NCI-H146 treated with DMSO at 0.1 percent for 48 hours (cell line): ENCODE results near the gene DHRS13.
A peak's percentile ranks its signal among the peaks of the same experiment; 100 is the strongest.
"Not testable (repeated sequence)": the region's sequence is repeated elsewhere in the genome, so short reads cannot be mapped to it uniquely, and the experiment has no call there.

ENCODE experiments used
- DNase-seq: peaks from one replicate; lab custom pipeline; 2025; ENCODE audit not compliant: unreplicated experiment; lab: John Stamatoyannopoulos, UW

Gene DHRS13

DNA sequence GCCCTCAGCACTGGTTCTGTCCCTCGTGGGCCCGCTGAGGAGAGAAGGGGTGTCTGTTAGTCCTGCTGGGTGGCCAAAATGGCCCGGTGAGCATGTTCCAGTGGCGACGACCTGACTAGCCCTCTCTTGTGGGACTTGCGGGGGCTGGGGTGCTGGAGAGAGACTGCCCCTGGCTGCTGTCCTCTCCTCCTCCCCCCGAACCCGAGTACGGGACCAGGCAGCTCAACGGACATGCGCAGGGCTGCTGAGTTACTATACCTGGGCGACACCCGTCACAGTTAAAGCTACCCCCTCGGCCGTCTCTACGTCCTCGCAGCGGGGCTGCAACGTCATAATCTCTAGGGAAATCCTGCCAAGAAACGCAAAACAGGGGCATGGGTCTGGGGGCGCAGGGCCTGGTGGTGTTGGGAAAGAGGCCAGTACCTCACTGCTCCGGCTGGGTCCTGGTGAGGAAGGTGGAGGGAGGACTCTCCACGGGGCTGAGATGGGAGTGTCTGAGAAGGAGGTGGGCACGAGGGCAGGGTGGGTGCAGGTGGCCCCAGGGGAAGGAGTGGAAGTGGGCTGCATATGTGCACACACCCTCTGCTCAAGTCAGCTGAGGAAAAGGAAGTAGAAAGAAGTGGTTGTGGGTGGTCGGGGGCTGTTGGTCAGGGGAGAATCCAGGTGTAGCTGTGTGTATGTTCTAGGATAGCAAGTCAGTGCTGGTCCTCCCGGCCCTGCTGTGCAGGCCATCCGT is 18.7 kb downstream of the DHRS13 start:
- no peak for DNase-seq

DNA sequence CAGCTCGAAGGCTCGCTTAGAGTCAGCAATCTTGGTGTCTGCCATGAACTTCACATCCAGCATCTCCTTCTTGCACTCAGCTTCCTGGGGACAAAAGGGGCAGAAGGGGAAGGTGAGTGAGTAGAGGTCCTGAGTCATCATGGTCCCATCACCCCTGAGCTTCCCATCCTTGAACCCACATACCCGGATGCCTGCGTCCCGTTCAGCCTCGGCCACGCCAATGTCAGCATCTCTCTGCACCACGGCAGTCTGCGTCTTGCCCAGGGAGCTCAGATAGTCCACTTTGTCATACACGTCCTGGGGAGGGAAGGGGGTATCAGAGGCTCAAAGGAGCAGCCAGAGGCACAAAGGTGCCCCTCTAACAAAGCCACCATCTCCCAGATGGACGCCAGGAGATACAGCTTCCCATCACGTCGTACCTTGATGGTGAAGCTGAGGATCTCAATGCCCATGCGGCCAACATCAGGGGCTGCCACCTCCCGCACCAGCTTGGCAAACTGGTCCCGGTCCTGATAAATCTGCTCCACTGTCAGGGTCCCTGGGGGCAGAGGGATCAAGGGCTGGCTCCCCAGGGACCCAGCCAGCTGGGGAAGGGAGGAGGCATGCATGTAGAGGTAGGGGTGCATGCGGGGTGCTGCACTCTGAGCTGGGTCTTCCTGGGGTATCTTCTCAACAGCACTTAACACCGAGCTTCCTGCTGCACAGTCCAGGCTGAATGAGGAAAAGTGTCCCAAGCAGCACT is 20.6 kb downstream of the DHRS13 start:
- no peak for DNase-seq

DNA sequence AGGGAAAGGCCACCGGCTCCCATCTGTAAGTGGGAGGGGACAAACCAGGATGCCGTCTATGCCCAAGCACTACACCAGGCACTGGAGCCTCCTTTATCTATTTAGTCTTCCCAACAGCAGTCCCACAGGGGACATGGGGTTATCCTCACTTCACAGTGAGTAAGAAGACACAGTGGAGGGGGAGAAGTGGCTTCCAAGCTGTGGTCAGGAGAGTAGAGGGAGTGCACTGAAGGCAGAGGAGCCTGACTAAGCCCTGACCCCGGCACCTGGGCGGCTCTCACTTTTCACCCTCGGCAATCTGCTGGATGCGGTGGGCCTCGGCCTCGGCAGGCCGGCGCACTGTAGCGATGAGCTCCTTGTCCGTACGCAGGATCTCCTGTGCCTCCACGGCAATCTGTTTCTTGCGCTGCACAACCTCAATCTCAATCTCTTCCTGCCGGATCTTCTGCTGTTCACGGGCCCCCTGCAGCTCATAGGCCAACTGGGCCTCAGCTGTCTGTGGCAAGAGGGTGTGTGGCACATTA is 21.3 kb downstream of the DHRS13 start:
- no peak for DNase-seq

DNA sequence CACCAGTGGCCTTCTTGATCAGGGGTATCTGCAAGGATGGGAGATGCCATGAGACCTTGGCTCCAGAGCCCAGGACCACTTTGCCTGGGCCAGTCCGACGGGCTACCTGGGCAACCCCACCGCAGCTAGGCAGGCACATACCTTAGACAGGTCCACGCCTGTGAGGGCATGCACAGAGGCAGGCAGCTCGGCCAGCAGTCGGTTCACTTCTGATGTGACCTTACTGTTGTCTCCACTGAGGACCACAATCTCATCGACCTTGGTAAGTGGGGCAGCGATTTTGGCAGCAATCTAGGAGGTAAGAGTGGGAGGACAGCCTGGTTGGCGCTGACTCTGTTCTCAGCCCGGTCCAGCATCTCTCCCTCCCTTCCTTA is 22.3 kb downstream of the DHRS13 start:
- no peak for DNase-seq

DNA sequence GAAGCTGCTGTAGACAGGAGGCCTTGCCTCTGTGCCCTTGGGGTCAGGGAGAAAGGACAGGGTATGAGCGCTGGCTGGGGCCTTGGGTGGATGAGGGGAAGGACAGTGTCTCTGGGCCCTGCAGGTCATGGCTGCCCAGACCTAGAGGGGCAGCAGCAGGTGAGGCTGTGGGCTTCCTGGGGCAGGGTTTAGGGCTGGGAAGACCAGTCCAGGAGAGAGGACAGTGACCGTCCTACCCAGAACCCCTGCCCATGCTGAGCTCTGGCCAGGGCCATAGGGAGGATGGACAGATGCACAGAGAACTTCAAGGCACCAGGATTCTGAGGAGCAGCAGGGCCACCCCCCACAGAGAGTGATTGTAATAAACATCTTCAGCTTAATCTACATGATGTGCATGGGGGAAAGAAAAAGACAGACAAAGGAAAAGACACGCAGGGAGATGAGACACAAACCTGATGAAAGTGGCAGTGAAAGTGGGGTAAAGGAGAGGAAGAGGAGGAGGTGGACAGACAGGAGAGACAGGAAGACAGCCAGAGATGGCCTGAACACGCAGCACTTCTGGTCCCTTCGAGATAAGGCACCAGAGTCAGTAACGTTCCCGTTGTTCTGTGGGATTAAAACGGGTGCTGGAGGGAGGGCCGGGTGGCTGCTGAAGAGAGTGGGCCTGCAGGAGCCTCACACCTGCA is 22.9 kb downstream of the DHRS13 start:
- DNase-seq: no peak

DNA sequence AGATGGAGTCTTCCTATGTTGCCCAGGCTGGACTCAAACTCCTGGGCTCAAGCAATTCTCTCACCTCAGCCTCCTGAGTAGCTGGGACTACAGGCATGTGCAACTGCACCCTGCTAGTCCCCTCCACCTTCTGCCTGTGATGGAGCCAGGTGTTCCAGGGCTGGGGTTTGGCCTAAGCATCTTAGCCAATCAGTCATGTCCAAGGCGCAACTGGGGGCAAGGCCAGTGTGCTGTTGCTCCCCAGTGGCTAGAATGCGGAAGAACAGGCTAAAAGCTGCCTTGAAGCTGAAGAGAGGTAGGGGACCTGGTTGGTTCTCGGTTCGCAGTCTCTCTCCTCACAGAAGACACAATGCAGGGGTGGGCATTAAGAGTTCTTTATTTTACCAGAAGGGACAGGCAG is 23.9 kb downstream of the DHRS13 start:
- peak; percentile 14 for DNase-seq

DNA sequence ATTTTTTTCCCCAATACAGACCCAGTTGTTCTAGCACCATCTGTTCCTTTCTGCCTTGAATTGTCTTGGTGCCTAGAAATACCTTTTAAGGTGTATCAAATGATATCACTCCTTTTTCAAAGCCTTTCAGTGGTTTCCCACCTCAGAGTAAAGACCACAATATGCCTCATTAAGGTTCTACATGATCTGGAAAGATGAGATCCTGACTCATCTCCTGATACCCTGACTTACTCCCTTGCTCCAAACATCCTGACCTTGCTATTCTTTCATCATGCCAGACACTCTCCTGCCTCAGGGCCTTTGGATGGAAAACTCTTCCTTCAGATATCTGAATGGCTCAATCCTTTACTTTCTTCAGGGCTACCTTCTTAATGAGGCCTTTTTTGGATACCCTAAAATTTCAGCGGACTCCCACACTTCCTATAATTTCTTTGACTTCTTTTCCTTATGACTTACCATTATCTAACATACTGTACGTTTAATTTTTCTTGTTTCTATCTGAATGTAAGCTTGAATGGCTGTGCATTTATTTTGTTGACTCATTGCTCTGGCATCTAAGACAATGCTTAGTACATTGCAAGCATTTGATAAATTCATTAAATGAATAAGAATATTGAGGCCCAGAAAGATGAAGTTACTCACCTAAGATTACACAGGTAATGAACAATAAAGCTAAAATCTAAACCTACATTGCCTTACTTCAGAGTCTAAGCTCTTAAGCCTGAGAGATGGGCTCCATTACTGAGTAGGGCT is 24.5 kb downstream of the DHRS13 start:
- DNase-seq: no peak

DNA sequence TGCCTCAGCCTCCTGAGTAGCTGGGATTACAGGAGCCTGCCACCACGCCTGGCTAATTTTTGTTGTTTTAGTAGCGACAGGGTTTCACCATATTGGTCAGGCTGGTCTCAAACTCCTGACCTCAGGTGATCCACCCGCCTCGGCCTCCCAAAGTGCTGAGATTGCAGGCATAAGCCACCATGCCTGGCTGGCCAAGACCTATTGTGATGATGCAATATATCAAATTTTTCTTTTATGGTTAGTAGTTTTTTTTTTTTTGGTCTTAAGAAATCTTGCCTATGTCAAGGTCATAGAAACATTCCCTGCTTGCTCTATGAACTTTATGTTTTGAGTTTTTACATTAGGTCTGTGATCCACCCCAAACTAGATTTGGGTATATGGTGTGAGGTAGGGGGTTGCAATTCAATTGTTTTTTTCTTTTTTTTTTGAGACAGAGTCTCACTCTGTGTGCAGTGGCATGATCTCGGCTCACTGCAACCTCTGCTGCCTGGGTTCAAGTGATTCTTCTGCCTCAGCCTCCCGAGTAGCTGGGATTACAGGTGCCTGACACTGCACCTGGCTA is 25.6 kb downstream of the DHRS13 start:
- not testable (repeated sequence) for DNase-seq

DNA sequence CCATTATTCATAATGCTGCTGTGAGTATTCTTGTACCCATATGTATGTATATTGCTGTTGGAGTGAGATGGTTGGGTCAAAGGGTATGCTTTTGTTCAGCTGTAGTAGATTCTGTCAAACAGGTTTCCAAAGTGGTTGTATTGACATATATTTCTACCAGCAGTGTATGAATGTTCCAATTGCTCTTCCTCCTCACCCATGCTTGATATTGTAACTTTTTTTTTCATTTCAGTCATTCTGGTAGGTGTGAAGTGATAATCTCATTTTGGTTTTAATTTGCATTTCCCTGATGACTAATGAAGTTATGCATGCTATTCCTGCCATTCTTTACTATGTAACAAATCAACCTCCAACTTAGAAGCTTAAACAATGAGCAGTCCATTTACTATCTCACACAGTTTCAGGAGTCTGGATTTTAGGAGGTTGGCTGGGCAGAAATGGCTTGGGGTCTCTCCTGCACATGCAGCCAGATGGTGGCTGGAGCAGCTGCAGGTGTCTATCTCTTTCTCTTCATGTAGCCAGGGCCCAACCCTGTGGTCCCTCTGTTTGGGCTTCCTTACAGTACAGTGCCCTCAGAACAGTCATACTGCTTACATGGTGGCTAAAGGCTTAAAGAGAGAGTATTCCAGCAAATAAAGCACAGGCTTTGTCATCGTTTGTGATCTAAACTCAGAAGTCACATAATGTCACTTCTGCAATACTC is 26.9 kb downstream of the DHRS13 start:
- DNase-seq: no peak

DNA sequence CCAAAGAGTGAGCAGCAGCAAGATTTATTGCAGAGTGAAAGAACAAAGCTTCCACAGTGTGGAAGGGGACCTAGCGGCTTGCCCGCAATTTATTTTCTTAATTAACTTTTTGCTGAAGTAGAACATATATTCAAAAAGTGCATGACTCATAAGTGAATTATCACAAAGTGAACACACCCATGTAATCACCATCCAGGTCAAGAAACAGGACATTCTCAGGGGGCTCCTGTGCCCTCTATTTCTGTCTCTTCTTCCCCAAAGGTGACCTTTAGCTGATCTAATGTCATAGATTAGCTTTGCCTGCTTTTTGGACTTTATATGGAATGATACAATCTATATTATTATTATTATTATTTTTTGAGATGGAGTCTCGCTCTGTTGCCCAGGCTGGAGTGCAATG is 28.1 kb downstream of the DHRS13 start:
- no peak for DNase-seq

DNA sequence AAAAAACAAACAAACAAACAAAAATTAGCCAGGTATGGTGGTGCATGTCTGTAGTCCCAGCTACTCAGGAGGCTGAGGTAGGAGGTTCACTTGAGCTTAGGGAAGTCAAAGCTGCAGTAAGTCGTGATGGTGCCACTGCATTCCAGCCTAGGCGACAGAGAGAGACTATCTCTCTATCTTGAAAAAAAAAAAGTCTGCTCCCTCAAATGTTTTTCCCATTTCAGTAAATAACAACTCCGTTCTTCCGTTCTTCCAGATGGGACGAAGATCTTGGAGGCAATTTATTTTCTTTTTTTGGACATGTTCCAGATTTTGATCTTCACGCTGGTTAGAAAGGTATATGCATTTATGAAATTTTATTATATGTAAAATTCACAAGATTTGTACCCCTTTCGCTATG is 29.0 kb downstream of the DHRS13 start:
- no peak for DNase-seq

DNA sequence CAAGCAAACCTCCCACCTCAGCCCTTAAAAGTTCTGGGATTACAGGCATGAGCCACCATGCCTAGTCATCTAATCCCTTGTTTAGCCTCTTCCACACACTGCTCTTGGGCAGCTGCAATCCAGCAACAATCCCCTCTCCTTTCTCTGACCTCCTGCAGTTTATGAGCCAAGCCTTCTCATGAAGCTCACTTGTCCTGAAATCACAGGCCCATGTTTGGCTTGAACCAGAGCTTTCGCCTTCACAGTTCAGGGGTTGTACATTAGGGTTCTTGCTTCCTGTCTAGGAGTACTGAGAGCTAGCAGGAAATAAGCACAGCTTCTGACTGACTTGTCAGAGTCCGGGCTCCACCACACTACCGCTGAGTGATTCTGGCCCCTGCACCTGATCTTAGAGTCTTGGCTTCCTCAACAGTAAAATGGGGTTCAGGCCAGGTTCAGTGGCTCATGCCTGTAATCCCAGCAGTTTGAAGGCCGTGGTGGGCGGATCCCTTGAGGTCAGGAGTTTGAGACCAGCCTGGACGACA is 31.8 kb downstream of the DHRS13 start:
- no peak for DNase-seq

DNA sequence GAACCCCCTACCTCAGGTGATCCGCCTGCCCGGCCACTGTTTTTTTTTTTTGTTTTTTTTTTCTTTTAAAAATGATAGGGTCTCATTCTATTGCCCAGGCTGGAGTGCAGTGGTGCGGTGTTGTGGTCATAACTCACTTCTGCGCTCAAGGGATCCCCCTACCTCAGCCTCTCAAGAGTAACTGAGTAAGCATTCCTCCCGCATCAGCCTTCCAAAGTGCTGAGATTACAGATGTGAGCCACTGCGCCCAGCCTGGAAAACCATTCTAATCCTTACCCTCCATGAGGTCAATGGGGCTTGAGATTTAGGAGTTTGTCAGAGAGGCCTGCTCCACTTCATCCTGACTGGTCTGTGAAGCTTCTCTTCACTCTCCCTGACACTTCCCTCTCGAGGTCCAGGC is 35.6 kb downstream of the DHRS13 start:
- no peak for DNase-seq

DNA sequence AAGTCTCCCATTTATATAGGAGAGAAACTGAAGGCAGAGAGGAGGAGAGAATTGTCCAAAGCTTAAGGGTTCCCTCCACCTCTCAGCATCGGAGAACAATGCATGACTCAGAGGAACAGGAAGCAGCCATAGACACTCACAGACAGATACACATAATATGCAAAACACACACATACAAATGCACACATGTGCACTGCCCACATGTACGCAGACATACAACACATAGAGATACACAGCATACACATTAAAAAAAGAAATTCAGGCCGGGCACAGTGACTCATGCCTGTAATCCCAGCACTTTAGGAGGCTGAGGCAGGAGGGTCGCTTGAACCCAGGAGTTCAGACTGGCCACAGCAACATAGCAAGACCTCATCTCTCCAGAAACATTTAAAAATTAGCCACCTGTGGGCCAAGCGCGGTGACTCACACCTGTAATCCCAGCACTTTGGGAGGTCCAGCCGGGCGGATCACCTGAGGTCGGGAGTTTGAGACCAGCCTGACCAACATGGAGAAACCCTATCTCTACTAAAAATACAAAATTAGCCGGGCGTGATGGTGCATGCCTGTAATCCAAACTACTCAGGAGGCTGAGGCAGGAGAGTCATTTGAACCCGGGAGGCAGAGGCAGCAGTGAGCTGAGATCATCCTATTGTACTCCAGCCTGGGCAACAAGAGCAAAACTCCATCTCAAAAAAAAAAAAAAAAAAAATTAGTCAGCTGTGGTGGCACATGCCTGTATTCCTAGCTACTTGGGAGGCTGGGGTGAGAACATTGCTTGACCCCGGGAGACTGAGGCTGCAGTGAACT is 36.7 kb downstream of the DHRS13 start:
- no peak for DNase-seq

DNA sequence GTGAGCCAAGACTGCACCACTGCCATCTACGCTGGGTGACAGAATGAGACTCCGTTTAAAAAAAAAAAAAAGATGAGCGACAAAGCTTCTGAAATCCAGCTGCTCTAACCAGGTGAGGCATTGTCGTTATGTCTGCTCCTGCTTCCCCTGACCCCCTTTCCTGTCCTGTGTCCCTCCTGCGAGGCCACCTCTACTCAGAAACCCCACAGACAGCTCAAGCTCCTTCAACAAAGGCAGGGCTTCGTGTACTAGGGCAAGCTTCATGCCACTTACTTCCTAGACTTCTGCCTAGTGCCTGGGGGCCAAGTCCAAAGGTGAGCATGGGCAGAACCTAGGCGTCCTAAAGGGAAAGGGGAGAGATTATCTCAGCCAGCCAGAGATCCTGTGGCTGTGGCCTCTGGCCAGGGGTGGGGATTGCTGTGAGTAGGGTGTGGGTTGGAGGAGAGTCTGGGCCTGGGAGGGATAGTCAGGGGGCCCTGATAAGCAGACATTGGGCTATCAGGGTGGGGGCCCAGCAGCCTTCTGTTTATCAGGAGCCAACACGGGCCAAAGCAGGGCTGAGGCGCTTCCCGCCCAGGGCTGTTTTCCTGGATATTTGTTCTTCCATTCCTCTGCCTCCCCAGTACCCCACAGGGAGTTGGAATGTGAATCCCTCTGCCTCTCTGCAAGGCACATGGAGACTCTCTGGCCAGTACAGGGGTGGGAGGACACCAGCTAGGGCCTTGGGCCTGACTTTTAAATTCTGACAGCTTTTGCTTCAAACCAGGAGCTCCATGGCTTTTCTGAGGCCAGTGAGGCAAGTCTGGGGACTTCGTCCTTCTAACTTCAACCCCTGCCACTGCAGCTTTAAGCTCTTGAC is 37.7 kb downstream of the DHRS13 start:
- DNase-seq: no peak

DNA sequence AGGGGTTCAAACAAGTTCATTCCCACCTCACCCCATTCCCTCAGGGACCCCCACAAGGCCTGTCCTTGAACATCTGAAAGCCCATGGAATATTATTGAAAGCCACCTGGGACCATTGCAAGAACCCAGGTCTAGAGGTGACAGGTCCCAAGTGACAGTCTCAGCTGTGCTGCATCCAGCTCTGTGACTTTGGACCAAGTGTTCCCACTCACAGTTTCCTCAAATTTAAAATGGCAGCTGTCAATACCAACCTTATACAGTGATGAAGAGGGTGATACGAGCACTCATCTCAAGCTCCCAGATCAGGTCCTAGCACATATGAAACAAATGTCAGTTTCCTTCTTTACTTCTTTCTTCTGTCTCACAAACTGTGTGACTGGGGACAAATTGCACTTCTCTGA is 38.9 kb downstream of the DHRS13 start:
- no peak for DNase-seq

DNA sequence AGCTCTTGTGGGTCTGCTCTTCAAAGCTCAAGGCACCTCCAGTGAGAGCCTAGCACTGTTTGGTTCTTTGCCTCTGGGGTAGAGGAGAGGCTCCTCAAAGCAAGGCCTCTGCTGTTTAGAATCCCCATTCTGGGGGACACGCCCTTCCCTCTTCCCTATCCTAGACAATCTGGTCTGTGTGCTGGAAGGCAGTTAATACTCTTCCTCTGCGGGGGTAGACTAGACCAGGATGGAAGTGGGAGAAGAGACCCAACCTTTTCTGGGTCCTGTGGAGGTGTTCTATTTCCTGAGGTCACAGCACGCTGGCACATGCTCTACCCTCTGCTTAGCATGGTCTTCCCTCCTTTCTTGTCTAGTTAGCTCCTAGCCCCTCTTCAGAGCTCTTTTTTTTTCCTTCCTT is 40.3 kb downstream of the DHRS13 start:
- DNase-seq: no peak
